ENCODE results near the gene NPSR1.

The NPSR1 gene

DNA sequence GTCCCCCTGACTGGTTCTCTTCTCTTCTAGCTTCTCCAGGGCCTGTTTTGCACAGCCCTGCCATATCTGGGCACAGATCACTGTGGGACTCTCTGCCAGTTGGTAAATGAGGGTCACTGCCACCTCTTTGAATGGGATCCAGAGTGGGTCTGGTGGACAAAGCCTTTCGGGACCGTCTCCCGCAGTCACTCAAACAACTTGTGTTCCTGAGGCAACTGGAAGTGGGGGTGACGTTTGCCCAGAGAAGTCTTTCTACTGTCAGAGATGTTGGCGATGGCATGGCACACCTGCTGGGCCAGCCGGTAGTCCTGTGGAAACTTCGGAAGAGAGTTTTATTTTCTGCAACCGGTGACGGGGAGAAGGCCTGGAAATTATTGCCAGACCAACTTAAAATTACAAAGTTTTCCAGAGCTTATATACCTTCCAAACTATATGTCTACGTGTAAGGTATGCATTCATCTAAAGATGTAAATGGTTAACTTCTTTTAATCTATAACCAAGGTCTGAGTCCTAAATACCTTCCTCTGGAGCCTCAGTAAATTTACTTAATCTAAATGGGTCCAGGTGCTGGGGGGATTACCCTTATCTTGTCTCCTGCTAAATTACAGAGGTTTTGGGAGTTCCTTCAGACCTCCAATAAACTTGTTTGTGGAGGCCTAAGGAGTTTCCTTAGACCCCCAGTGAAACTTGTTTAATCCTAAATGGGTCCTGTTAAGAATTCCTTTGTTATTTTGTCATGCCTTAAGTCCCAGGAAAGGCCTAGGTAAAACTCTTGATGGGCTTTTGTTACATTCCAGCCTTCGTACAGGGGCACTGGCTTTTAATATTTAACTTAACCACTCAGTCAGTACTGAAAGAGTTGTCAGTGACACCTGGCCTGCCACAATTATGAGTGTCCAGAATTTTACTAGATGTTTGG lies 94.0 kb downstream of the NPSR1 start:
- peak; percentile 39 for DNase-seq

DNA sequence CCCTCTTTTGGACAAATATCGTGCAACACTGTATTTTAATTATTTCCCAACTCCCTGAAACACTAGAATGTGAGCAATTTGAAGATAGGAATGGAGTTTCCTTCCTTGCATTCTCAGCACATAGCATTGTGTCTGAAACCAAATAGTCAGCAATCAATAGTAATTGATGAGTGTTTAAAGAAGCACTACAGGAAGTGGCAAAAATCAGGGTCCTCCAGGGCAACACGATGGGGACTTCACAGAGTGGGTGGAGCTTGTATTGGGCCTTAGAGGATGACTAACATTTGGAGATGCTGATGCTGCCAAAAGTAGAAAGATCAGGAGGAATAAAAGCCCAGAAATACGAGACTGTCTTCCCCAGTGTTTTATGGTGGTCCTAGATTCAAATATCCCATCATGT lies 94.9 kb downstream of the NPSR1 start:
- in situ Hi-C loops (cut with HindIII; ENCODE audit: low pct_ligation_motif_present, low pct_unique_long_range_greater_than_20kb, low sequenced_read_pairs) = no loop called here
- DNase-seq = no peak

More for the DNA sequence above, 94.0 kb downstream of the NPSR1 start:
- in situ Hi-C loops (cut with HindIII; ENCODE audit: low pct_ligation_motif_present, low pct_unique_long_range_greater_than_20kb, low sequenced_read_pairs) = no loop called here

DNA sequence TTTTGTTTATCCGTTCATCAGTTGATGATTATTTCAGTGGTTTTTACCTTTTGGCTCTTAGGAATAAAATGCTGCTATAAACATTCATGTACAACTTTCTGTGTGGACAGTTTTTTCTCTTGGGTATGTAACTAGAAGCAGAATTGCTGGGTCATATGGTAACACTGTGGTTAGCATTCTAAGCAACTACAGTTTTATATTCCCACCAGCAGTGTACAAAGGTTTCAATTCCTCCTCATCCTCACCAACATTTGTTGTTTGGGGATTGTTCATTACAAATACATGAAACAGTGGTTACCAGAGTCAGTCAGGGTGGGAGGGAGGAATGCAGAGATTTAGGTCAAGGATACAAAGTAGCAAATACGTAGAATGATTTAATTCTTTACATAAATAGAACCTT lies 97.0 kb downstream of the NPSR1 start:
- DNase-seq = no peak
- in situ Hi-C loops (cut with HindIII; ENCODE audit: low pct_ligation_motif_present, low pct_unique_long_range_greater_than_20kb, low sequenced_read_pairs) = no loop called here

DNA sequence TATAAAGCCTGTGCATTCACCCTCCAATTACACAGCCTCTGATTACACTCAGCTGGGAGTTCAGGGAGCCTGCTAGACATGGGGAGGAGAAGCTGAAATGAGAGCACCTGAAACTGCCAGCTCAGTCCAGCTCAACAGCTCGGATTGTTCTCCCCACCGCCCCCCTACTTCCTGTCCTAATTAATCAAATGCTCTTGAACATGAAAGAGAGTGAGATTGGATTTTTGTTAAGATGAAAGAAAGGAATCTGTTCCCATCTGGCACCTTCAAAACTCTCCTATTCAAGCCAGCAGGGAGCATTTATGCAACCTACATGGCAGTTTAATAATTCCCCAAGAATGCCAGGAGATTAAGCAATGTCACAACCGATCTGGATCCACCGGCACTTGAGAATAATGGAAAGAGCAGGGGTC lies 98.0 kb downstream of the NPSR1 start:
- in situ Hi-C loops (cut with HindIII; ENCODE audit: low pct_ligation_motif_present, low pct_unique_long_range_greater_than_20kb, low sequenced_read_pairs) = no loop called here
- DNase-seq = peak; percentile 10

DNA sequence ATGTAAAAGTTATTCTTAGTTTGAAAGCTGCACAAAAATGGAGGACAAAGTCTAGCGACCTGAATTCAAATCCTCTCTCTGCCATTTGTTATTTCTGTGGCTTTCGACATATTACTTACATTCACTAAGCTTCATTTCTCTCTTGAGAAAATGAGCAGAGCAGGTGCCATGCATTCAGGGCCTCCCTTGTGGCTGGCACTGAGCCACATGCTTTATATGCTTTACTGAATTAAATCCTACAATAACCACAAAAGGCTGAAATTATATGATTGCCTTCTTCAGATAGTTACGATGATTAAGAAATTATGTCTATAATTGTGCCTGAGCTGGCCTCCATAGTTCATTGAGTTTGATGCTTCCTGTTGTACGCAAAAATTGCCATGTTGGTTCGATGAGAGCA lies 98.7 kb downstream of the NPSR1 start:
- in situ Hi-C loops (cut with HindIII; ENCODE audit: low pct_ligation_motif_present, low pct_unique_long_range_greater_than_20kb, low sequenced_read_pairs) = no loop called here
- DNase-seq = no peak

DNA sequence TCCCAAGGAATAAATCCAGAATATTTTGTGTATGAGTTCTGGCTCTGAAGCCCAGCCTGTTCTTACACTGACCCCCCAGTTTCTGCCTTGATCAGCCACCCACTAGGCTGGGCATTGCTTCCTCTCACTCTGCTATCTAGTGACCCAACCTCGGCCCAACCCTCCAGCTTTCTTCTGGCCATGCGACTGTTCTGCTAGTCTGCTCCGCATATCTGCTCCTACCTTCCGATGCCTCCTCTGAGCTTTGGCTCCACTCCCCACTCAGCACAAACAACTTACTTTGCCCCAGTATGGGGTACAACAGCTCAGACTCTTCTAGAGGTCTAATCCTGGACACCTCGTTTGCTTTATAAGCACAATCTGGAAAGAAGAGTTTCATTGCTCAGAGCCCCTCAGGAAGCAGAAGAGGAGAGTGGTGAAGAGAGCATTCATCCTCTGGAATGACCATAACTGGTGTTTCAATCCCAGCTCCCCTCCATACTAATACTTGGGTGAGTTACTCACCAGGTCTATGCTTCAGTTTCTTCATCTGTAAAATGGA lies 99.6 kb downstream of the NPSR1 start:
- in situ Hi-C loops (cut with HindIII; ENCODE audit: low pct_ligation_motif_present, low pct_unique_long_range_greater_than_20kb, low sequenced_read_pairs) = no loop called here
- DNase-seq = no peak

DNA sequence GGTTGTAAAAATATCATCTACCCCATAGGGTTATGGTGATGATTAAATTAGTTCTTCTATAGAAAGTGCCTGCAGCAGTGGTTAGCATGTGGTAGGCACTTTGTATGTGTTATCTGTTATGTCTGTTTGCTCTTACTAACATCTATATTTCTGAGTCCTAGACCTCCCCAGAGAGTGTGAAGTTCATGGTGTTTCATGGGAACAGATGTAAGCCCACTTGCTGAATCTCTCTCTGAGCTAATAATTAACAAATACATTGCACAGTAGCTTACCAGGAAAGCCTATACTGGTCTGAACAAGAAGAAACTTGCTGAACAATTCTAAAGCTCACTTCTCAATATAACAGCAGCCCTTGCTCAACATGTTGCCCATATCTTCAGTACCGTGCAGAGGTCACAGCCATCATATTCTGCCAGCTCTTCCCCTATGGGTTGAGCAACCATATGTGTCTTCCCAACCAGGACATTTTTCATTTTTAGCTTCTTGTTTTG lies 100.1 kb downstream of the NPSR1 start:
- DNase-seq = no peak
- in situ Hi-C loops (cut with HindIII; ENCODE audit: low pct_ligation_motif_present, low pct_unique_long_range_greater_than_20kb, low sequenced_read_pairs) = no loop called here

DNA sequence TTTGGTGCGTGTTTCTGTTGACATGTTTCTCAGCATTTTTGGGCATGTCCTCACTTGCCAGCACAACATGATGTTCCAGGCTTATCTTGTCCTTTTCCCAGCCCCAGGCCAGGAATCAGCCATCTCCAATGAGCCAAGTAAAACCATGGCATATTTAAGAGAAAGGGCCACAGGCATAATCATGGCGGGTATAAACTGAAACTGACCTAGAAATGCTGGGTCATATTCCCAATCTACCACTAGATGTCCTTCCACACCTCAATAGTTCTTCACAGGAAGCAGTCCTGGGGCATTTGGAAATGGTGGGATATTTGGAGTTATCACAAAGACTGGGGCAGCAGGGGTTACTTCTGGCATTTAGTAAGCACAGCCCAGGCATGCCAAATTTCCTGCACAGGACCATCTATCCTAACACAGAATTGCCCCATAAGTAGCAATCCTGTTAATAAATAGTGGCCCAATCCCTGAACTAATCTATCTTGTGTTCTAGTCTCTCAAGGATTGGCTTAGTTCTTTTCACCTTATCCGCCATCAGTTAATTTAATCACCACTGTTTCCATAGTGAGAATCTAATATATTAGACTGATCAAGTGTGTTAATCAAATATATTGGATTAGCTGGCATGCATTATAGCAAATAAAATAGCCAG lies 101.6 kb downstream of the NPSR1 start:
- in situ Hi-C loops (cut with HindIII; ENCODE audit: low pct_ligation_motif_present, low pct_unique_long_range_greater_than_20kb, low sequenced_read_pairs) = no loop called here
- DNase-seq = peak; percentile 77

DNA sequence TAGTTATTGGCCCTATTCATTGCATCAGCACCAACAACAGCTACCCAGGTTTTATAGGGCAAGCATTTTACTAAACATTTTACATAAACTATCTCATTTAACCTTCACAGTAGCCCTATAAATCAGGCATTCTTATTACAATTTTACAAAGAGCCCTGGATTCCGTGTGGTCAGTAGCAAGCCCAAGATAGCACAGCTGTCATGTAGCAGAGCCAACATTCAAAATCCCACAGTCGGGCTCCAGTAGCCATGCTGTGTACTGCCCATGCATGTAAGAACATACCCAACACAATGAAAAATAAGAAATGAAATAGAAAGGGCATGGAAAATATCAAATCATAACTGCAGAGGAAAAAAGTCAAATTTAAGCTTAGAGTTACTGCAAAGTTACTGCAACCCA lies 102.3 kb downstream of the NPSR1 start:
- DNase-seq = no peak
- in situ Hi-C loops (cut with HindIII; ENCODE audit: low pct_ligation_motif_present, low pct_unique_long_range_greater_than_20kb, low sequenced_read_pairs) = no loop called here

DNA sequence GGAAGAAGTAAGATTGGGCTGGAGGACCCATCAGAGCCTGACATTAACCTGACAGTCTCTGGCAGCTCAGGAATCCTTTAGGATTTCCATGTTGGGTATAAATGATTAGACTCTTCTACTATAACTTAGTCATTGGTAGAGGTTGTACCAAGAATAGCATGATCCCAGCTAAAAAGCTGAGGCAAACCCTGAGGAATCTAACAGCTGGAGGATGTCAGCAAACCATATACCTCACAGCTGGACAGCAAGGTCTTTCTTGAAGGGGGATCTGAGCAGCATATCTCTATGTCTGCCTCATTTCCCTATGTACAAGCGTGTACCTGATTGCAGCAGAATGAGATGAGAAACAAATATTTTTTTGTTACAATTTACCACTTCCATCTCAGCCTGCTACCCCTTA lies 103.2 kb downstream of the NPSR1 start:
- no peak for DNase-seq
- in situ Hi-C loops (cut with HindIII; ENCODE audit: low pct_ligation_motif_present, low pct_unique_long_range_greater_than_20kb, low sequenced_read_pairs) = no loop called here

DNA sequence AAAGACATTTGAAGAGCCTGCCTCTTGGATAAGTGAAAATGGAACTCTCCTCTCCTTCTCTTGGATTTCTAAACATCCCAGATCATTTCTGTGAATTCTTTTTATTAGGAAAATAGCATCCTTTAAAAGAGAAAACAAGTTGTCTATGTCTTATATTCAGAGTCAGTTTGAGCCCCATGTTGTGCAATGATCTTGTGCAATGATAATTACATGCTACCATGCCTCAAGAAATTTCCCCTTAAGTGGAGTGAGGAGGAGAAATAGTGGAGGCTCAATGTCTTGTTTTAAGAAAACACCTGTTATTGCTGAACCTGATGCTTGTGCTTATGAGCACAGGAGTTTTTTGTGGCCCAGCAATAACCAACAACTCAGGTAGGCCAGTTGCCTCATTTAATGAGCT lies 103.6 kb downstream of the NPSR1 start:
- DNase-seq = no peak
- in situ Hi-C loops (cut with HindIII; ENCODE audit: low pct_ligation_motif_present, low pct_unique_long_range_greater_than_20kb, low sequenced_read_pairs) = no loop called here

DNA sequence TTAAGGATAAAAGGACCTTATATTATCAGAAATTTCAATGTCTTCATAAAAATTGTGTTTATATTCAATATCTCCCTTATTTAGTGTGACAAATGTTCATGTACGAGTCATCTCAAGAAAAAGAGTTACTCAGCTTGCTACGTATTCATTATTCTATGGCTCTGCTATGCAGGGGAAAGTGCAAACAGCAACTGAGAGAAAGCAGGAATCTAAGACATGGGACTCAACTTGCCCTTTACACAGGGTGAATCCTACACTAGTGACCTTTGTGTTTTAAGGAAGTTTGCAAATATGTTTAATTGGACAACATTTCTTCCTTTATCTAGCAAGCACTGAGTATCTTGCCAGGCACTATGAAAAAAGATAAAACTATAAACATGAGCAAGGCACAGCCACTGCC lies 104.7 kb downstream of the NPSR1 start:
- in situ Hi-C loops (cut with HindIII; ENCODE audit: low pct_ligation_motif_present, low pct_unique_long_range_greater_than_20kb, low sequenced_read_pairs) = no loop called here
- peak; percentile 25 for DNase-seq

DNA sequence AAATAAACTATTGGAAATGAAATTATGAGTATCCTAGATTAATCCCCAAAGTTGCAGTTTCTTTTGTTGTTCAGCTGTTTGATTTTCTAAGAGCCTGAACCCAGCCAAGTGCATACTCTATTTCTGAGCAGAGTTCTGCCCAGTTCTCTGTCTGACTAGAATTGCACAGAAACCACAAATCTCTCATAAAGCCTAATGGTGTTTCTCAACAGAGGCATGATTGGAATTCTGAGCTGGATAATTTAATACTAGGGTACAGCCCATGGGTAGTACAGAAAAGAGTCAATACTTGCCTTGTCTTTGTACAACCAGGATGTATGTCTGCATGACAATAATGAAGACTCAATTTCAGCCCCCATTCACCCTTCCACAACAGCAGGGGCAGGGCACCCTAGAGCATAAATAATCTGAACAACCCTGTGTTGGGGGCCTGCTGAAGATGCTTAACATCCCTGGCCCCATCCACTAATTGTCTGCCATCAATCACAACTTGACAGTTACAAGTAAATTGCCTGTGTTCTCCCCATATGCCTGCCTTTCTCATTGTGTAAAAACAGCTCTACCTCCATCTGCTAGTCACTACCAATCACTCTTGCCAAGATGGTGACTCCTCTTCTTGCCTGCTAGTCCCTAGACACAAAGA lies 114.4 kb downstream of the NPSR1 start:
- no peak for DNase-seq

DNA sequence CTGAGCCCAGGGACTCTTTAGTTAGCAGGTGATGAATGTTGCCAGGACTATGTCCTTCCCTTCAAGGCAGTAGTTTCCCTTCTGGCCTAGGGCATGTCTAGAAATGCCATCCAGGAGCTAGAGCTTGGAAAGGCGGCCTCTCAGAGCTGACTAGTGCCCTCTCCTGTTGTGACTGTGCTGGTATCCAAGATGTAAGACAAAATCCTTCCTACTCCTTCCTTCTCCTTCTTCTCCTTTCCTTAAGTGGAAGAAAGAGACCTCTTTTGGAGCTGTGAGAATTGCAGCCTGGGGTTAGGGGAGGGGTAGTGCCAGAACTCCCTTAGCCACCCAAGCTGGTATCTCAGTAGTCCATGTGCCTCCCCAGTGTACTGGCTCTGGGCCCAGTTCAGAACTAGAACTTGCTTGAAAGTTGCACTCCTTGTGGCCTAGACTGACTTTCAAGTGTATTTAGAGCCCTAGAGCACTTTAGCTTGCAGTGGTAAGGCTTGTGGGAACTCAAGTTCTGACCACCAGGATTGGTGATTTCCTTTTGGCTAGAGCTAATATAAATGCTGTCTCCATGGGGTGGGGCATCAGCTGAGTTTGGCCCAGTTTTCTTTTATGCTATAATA lies 118.8 kb downstream of the NPSR1 start:
- in situ Hi-C loops (cut with HindIII; ENCODE audit: low pct_ligation_motif_present, low pct_unique_long_range_greater_than_20kb, low sequenced_read_pairs) = no loop called here
- peak; percentile 30 for DNase-seq

More for the DNA sequence above, 114.4 kb downstream of the NPSR1 start:
- in situ Hi-C loops (cut with HindIII; ENCODE audit: low pct_ligation_motif_present, low pct_unique_long_range_greater_than_20kb, low sequenced_read_pairs) = no loop called here

DNA sequence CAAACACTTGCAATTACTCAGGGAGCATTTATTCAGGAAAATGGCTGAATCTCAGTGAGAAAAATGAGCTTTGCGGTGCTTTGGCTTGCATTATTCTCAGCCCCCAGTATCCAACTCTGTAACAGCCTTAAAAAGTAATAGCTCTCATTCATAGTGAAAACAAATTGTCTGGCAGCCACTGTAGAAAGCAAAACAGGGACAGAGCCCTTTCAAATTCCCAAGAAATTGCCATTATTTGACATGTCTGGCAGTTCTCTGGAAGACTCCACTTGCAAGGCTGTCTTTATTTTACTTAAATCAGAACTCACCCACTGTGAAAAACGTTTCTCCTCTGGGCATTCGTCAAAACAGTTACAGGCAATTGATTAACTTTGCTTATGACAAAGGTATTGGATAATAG lies 122.5 kb downstream of the NPSR1 start:
- DNase-seq = no peak

DNA sequence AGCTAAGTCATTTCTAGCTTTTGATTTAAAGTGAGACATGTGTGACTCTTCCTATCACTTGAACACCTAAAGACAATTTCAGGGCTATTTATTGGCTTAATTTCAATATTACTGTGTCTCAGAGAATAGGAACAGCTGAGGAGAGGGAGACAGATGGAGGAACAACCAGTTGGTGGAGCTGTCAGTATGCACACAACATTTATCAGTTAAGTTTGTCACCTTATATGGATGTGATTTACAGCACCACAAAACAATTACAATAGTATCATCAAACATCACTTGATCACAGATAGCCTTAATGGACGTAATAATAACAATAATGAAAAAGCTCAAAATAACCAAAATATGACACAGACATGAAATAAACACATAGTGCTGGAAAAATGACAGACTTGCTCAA lies 129.6 kb downstream of the NPSR1 start:
- in situ Hi-C loops (cut with HindIII; ENCODE audit: low pct_ligation_motif_present, low pct_unique_long_range_greater_than_20kb, low sequenced_read_pairs) = no loop called here
- DNase-seq = no peak

More for the DNA sequence above, 122.5 kb downstream of the NPSR1 start:
- in situ Hi-C loops (cut with HindIII; ENCODE audit: low pct_ligation_motif_present, low pct_unique_long_range_greater_than_20kb, low sequenced_read_pairs) = no loop called here

DNA sequence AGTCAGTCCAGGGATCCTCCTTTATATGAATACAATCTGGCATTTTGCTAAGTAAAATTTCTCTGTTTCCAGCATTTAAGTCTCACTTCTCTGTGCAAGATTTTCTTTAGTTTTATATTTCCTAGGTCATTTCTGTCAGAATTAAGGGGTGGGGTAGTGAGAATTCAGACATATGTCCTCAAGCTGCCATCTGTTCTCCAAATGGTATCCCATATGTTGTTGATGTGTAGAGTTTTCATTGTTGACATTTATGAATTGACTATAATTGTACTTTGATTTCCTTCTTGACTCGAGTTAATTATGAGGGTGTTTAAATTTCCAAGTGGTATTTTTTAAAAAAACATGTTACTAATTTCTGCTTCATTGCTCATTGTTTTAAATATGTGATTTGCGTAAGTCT lies 148.8 kb downstream of the NPSR1 start:
- in situ Hi-C loops (cut with HindIII; ENCODE audit: low pct_ligation_motif_present, low pct_unique_long_range_greater_than_20kb, low sequenced_read_pairs) = no loop called here

DNA sequence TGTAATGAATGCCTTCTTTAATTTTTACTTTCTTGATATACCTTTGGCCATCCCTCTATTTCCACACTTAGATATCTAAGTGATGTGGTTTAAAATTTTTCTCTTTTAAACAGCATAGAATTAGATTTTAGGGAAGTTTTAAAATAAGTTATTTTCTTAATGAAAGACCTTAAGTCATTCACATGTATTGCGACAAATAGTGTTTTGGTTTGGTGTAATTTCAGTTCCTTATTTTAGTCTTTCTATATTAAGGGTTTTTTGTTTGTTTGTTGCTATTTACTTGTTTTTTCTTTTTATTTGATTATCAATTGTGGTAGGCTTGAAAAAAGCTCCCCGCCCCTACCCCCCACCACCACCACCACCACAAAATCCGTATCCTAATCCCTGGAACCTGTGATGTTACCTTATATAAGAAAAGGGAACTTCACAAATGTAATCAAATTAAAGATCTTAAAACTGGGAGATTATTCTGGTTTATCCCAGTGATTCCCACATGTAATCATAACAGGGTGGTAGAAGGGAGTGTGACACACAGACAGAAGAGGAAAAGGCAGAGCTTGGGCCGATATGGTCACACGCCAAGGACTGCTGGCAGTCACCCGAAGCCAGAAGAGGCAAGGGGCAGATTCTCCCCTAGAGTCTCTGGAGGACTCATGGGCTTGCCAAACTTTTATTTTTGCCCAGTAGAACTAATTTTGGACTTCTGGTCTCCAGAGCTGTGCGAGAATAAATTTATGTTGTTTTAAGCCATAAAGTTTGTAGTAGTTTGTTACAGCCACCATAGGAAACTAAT lies 149.7 kb downstream of the NPSR1 start:
- in situ Hi-C loops (cut with HindIII; ENCODE audit: low pct_ligation_motif_present, low pct_unique_long_range_greater_than_20kb, low sequenced_read_pairs) = no loop called here
- no peak for DNase-seq

More for the DNA sequence above, 148.8 kb downstream of the NPSR1 start:
- DNase-seq = no peak

Data from ACHN (cell line).